GM10266 (cell line): ENCODE data around the gene FHL2.

Experiments
- DNase-seq: peaks from one replicate; pipeline ENCODE4 v3.0.0; 2012; ENCODE audit errors: extremely low spot score
- TF ChIP-seq, protein P1 (sequence below): IDR thresholded peaks from 2 replicates; pipeline ENCODE4 v1.5.1; 2012; ENCODE audit warnings: mild to moderate bottlenecking, low read depth; ENCODE audit not compliant: control insufficient read depth, insufficient read depth; ENCODE audit errors: missing control alignments

Gene FHL2

DNA sequence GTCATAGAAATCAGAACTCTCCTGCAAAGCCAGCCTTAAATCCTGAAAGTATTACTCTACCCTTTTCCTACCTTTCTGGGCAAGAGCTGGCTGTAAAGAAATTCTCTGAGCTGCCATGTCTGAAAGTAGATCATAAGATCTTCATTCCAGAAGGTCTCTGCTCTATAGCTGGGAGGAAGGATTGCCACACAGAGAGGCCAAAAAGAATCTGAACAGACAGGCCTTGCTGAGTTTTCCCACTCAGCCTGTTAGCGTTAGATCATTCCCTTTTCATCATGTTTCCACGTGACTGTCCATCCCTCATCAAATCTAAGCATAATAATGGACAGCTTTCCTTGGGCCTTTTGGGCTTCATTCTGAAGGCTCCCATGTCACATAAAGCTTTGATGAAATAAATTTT lies 43.2 kb upstream of the FHL2 start:
- no peak for DNase-seq
- TF ChIP-seq, protein P1, sequence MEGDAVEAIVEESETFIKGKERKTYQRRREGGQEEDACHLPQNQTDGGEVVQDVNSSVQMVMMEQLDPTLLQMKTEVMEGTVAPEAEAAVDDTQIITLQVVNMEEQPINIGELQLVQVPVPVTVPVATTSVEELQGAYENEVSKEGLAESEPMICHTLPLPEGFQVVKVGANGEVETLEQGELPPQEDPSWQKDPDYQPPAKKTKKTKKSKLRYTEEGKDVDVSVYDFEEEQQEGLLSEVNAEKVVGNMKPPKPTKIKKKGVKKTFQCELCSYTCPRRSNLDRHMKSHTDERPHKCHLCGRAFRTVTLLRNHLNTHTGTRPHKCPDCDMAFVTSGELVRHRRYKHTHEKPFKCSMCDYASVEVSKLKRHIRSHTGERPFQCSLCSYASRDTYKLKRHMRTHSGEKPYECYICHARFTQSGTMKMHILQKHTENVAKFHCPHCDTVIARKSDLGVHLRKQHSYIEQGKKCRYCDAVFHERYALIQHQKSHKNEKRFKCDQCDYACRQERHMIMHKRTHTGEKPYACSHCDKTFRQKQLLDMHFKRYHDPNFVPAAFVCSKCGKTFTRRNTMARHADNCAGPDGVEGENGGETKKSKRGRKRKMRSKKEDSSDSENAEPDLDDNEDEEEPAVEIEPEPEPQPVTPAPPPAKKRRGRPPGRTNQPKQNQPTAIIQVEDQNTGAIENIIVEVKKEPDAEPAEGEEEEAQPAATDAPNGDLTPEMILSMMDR = no peak

DNA sequence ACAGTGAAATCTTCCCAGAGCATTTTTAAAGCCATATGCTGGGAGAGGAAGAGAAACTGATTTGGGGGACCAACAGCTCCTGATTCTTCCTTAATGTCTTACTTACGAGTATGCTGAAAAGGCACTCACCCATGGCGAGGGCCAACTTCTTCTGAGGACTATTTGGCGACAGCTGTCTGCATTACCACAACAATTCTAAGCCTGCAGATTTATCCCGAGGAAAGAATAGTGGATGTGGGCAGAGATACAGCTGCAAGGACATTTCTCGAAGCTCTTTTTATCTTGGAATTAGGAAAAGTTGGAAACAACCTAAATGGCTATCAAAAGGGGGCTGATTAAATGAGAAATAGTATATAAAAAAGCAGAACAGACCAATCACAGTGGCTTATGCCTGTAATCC lies 40.3 kb upstream of the FHL2 start:
- TF ChIP-seq, protein P1 = no peak
- no peak for DNase-seq

DNA sequence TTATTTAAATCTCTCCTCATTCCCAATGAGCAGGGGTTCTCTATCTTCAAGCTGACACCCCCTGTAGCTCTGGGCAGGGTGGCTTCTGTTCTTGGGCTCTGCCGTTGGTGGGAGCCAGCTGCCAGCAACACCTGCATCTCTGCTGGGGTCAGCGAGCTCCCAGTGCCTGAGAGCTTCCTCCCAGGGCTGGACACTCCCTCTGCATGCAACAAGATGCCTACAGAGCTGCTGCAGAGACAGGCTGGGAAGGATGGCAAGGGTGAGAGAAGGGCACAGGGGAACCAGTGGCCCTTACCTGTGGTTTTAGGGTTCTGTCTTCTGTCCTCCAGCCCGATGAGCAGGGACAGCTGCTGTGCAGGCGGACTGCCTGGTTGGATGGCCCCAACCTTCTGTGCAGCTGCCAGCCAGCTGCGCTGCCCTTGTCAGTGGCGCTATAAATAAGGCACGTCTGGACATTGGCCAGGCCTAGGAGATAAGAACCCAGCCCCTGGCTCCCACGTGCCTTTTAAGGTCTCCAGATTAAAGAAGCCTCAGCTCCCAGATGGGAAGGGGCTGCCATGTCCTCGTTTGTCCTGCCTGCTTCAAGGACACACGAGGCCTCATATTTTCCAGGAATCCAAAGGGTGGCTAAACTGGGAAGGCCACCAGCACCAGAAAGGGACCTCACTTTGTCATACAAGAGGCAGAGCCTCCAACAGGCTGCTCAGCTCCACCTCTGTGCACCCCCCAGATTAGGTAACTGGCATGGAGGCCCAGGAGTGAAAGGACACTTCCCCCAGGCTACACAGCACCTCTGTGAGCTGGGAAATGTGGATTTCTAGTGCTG lies 39.5 kb upstream of the FHL2 start:
- DNase-seq = no peak
- TF ChIP-seq, protein P1 = no peak

DNA sequence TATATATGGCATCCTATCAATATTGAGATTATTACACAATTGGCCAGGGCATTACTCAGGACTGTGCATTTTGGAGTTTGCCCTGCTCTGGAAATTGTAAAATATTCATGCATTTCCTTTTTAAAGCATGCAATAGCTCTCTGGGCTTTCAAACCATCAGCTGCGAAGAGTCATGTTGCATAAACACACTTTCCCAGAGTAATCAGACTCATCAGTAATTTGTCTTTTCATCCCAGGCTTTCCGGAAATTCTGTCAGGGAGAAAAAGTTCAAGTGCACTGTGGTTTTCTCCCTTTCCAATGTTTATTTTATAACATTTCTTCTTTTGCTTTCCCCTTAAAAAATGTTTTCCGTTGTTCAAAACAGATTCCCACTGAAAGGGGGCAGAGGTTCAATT lies 38.9 kb upstream of the FHL2 start:
- DNase-seq = no peak
- TF ChIP-seq, protein P1 = no peak

DNA sequence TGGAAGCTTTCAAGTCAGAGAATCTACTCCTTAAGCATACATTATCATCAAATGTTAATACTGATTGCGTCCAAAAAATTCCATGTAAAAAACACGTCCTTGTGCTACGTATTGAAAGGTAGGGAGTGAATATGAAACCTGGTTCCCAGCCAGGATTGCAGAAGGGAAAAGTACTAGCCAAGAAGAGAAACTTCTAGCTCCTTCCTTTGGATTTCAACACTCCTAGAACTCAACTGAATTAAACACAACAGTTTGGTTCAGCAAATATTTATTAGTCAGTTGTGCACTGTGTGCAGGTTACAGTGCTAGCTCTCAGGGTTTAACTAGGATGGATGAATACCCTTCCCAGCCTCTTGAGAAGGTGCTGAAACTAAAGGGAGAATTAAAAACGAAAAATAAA lies 33.9 kb upstream of the FHL2 start:
- TF ChIP-seq, protein P1 = no peak
- no peak for DNase-seq

DNA sequence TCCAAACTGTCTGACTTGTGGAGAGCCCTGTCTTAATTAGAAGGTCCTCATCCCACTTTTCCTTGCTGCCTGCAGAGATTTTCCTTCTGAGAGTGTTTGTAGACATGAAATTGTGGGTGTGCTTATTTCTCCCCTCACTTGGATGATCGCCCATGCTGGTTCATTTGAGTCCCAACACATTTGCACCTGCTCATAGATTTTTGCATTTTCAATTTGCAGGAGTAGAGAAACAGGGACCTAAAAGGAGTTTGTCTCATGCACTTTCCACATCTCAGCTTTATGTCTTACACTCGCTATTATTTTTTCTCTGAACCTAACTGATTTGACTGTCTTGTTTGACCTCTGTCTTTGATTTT lies 33.2 kb upstream of the FHL2 start:
- DNase-seq = no peak

More for the DNA sequence above, 33.2 kb upstream of the FHL2 start:
- TF ChIP-seq, protein P1 = no peak
